GM12891 (cell line): ENCODE results near the gene TBC1D4.

Source experiments
- PAX5 ChIP-seq: IDR thresholded peaks from 2 replicates; pipeline ENCODE4 v1.6.1; 2011; ENCODE audit warnings: low read length, moderate library complexity, mild to moderate bottlenecking; ENCODE audit not compliant: insufficient read depth, severe bottlenecking
- POLR2A ChIP-seq: IDR thresholded peaks from 2 replicates; pipeline ENCODE4 v1.6.1; 2011; ENCODE audit warnings: low read depth, low read length, control low read depth
- POLR2AphosphoS5 ChIP-seq: IDR thresholded peaks from 2 replicates; pipeline ENCODE4 v1.6.1; 2011; ENCODE audit warnings: low read depth, low read length, control low read depth
- SPI1 ChIP-seq: IDR thresholded peaks from 2 replicates; pipeline ENCODE4 v1.6.1; 2011; ENCODE audit warnings: low read depth, low read length, control low read depth
- TAF1 ChIP-seq: IDR thresholded peaks from 2 replicates; pipeline ENCODE4 v1.6.1; 2011; ENCODE audit warnings: low read depth, low read length, control low read depth

GRCh38 chr13:75486146-75487062, 4.4 kb upstream of the TBC1D4 start:
- no peak for TF ChIP-seq POLR2A
- TF ChIP-seq POLR2AphosphoS5 = no peak
- no peak for TF ChIP-seq TAF1
- TF ChIP-seq SPI1 = no peak
- no peak for TF ChIP-seq PAX5
